K562 (cell line): ENCODE data around the gene RNF224. TPM values are rescaled to one million over a fixed set of nuclear protein-coding genes. Genes with fewer than 3 reads are reported as not detected.

Experiments used
- BCLAF1 ChIP-seq, 2 experiments: fragments of 450-650 bp in 1 of 2; IDR thresholded peaks; 2 replicates each; pipeline ENCODE4 v1.6.1; 2011 to 2017; ENCODE audit warnings: low read depth in 2 of 2, antibody characterized with exemption in 1 of 2, borderline replicate concordance in 1 of 2, low read length in 1 of 2, mild to moderate bottlenecking in 1 of 2, mixed read lengths in 1 of 2; ENCODE audit not compliant: control insufficient read depth in 1 of 2
- BRF1 ChIP-seq: IDR thresholded peaks from 3 replicates; pipeline ENCODE4 v1.6.1; 2011; ENCODE audit warnings: borderline replicate concordance, mild to moderate bottlenecking; ENCODE audit not compliant: insufficient read length; ENCODE audit errors: extremely low read depth
- CC2D1A ChIP-seq: fragments of 450-650 bp; IDR thresholded peaks from 2 replicates; pipeline ENCODE4 v1.6.1; 2017; ENCODE audit warnings: mild to moderate bottlenecking
- FIP1L1 ChIP-seq: fragments of 200-400 bp; formaldehyde crosslinking; IDR thresholded peaks from 2 replicates; pipeline ENCODE4 v1.6.1; 2018; ENCODE audit warnings: mild to moderate bottlenecking, low read depth, low read length; ENCODE audit not compliant: poor library complexity, severe bottlenecking
- HMG20A ChIP-seq: fragments of 450-650 bp; formaldehyde crosslinking; conservative IDR thresholded peaks from 2 replicates; pipeline ENCODE4 v1.4.0; 2020; ENCODE audit warnings: mild to moderate bottlenecking, mixed read lengths
- ID3 ChIP-seq, 2 experiments: fragments of 250-450 bp in 1 of 2; fragments of 450-650 bp in 1 of 2; sonication (Bioruptor Pico) in 1 of 2; IDR thresholded peaks; 2 replicates each; pipeline versions ENCODE4 v1.6.1 to v1.8.0; 2016 to 2021; ENCODE audit warnings: mild to moderate bottlenecking in 2 of 2, moderate library complexity in 2 of 2, missing compliant biosample characterization in 1 of 2, missing genetic modification characterization in 1 of 2
- KLF10 ChIP-seq: fragments of 250-450 bp; sonication (Bioruptor Pico); IDR thresholded peaks from 2 replicates; pipeline ENCODE4 v1.6.1; 2021; ENCODE audit warnings: matching md5 sums
- LARP7 ChIP-seq: fragments of 450-650 bp; IDR thresholded peaks from 2 replicates; pipeline ENCODE4 v1.6.1; 2016
- MLLT1 ChIP-seq, 2 experiments: fragments of 450-650 bp; IDR thresholded peaks; 2 replicates each; pipeline ENCODE4 v1.6.1; 2016
- OTX1 ChIP-seq: fragments of 450-650 bp; formaldehyde crosslinking; IDR thresholded peaks from 2 replicates; pipeline ENCODE4 v1.4.0; 2022; ENCODE audit warnings: mild to moderate bottlenecking
- PML ChIP-seq: IDR thresholded peaks from 2 replicates; pipeline ENCODE4 v1.6.1; 2012; ENCODE audit warnings: low read length, inconsistent platforms
- RHOXF2B ChIP-seq: fragments of 250-450 bp; sonication (Bioruptor Pico); conservative IDR thresholded peaks from 2 replicates; pipeline ENCODE4 v1.5.1; 2021
- SMARCA5 ChIP-seq: fragments of 450-650 bp; IDR thresholded peaks from 2 replicates; pipeline ENCODE4 v1.6.1; 2016
- SNAPC5 ChIP-seq: fragments of 250-450 bp; sonication (Bioruptor Pico); IDR thresholded peaks from 2 replicates; pipeline ENCODE4 v1.8.0; 2021; ENCODE audit warnings: moderate library complexity, mild to moderate bottlenecking, inconsistent platforms
- SP1 ChIP-seq: sonication (generic); formaldehyde crosslinking; IDR thresholded peaks from 2 replicates; pipeline ENCODE4 v1.8.1; 2022; ENCODE audit warnings: mild to moderate bottlenecking, missing genetic modification reagents
- STAT5A ChIP-seq: IDR thresholded peaks from 2 replicates; pipeline ENCODE4 v1.6.1; 2012; ENCODE audit warnings: low read length, inconsistent platforms, borderline replicate concordance
- TRIM24 ChIP-seq, 2 experiments: fragments of 450-650 bp; IDR thresholded peaks; 2 replicates each; pipeline ENCODE4 v1.6.1; 2016
- ZBTB8A ChIP-seq: fragments of 450-650 bp; IDR thresholded peaks from 2 replicates; pipeline ENCODE4 v1.6.1; 2018; ENCODE audit warnings: mild to moderate bottlenecking, moderate library complexity; ENCODE audit not compliant: partially characterized antibody
- ZFX ChIP-seq: sonication (generic); formaldehyde crosslinking; IDR thresholded peaks from 2 replicates; pipeline ENCODE4 v1.8.0; 2022; ENCODE audit warnings: mild to moderate bottlenecking, missing genetic modification reagents, moderate library complexity
- ZNF655 ChIP-seq: fragments of 250-450 bp; sonication (Bioruptor Pico); IDR thresholded peaks from 2 replicates; pipeline ENCODE4 v1.5.0; 2021
- ZNF830 ChIP-seq: fragments of 250-450 bp; sonication (Bioruptor Pico); IDR thresholded peaks from 2 replicates; pipeline ENCODE4 v1.5.0; 2021; ENCODE audit warnings: mild to moderate bottlenecking
- polyA plus RNA-seq, 8 experiments: library from polyadenylated mRNA; depleted of rRNA in 4 of 8; stranded (reverse) in 5 of 8; unstranded in 3 of 8; fragments of >200 nt; fragmentation: Nextera tagmentation in 2 of 8; fragmentation: Illumina TruSeq in 1 of 8; extraction: Ambion mirVana in 2 of 8; extraction: Trizol in 1 of 8; gene quantifications; 2 replicates each; pipeline versions ENCODE4 v1.2.1 to v1.2.3, GENCODE V29; 2011 to 2014; ENCODE audit warnings: inconsistent platforms in 1 of 8, missing spikeins in 1 of 8
- total RNA-seq, 7 experiments: library from RNA; depleted of rRNA in 6 of 7; stranded (reverse); fragments of >200 nt in 6 of 7; fragmentation: Illumina TruSeq in 2 of 7; extraction: Trizol in 2 of 7; gene quantifications; 2 replicates each; pipeline versions ENCODE4 v1.2.1 to v1.2.3, GENCODE V29; 2011 to 2021; ENCODE audit warnings: low replicate concordance in 1 of 7
- TF ChIP-seq, protein P1 (sequence below): fragments of 450-650 bp; formaldehyde crosslinking; IDR thresholded peaks from 2 replicates; pipeline ENCODE4 v1.4.0; 2022; ENCODE audit warnings: mild to moderate bottlenecking, moderate library complexity

Gene RNF224
- total and polyA plus RNA-seq, 9 of the 15 experiments (the other 6 are each of a cell fraction or from before 2014, with no cell fraction given), result not detected

DNA sequence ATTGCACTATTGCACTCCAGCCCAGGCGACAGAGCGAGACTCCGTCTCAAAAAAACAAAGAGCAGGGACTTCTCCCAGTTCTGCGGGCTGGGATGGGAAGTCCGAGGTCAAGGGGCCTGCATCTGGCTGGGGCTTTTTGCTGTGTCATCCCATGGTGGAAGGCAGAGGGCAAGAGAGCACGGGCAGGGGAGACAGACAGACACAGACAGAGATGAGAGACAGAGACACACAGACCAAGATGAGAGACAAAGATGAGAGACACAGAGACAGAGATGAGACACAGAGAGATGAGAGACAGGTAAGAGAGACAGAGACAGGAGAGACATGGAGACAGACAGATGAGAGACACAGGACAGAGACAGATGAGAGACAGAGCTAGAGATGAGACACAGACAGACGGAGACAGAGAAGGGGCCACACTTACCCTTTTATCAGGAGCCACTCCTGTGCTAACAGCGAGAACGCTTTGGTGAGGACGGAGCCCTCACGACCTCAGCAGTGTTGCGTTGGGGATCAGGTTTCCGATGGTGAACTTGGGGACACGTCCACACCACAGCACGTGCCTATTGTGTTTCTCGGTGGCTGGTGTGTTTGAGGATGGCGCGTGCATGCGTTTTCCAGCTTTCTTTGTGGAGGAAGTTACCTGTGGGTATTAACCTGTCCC is 41.4 kb downstream of the RNF224 start (continued):
- TF ChIP-seq BCLAF1 (IDR thresholded peaks at IDR 0.05; ENCODE audit: borderline replicate concordance in 1 of 2, control insufficient read depth in 1 of 2, low read depth in 2 of 2, low read length in 1 of 2), result peak in 1 of 2 experiments; percentile 71; a peak in 1 of 4 replicates
- TF ChIP-seq FIP1L1, result no peak
- TF ChIP-seq ZFX (CRISPR knock-in tag), result peak; percentile 34
- TF ChIP-seq SNAPC5 (CRISPR knock-in tag), result no peak
- no peak for TF ChIP-seq ZNF830 (CRISPR knock-in tag)
- TF ChIP-seq, protein P1, sequence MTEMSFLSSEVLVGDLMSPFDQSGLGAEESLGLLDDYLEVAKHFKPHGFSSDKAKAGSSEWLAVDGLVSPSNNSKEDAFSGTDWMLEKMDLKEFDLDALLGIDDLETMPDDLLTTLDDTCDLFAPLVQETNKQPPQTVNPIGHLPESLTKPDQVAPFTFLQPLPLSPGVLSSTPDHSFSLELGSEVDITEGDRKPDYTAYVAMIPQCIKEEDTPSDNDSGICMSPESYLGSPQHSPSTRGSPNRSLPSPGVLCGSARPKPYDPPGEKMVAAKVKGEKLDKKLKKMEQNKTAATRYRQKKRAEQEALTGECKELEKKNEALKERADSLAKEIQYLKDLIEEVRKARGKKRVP (CRISPR knock-in tag), result no peak; the same call in 1 of the 2 replicates
- 0 out of 2 replicates have a peak, but pooled peaks have one; percentile 51 for TF ChIP-seq CC2D1A
- TF ChIP-seq SMARCA5, result peak; percentile 55; the same call in 1 of the 2 replicates
- TF ChIP-seq OTX1 (CRISPR knock-in tag), result peak; percentile 90
- TF ChIP-seq ID3 (CRISPR knock-in tag; IDR thresholded peaks at IDR 0.05), result no peak
- peak; percentile 76 for TF ChIP-seq ID3 (tag; IDR thresholded peaks at IDR 0.05)
- no peak for TF ChIP-seq HMG20A (CRISPR knock-in tag)
- TF ChIP-seq ZBTB8A, result no peak
- TF ChIP-seq KLF10 (CRISPR knock-in tag), result no peak
- TF ChIP-seq PML, result no peak
- TF ChIP-seq TRIM24 (IDR thresholded peaks at IDR 0.05), result peak; percentile 32 to 70; a peak in 3 of 4 replicates
- TF ChIP-seq BRF1, result no peak
- no peak for TF ChIP-seq ZNF655 (CRISPR knock-in tag)
- TF ChIP-seq RHOXF2B (CRISPR knock-in tag), result no peak
- peak; percentile 78 to 93; a peak in 2 of 4 replicates for TF ChIP-seq MLLT1 (IDR thresholded peaks at IDR 0.05)
- no peak for TF ChIP-seq STAT5A
- no peak for TF ChIP-seq SP1 (CRISPR knock-in tag)
- peak; percentile 87 for TF ChIP-seq LARP7
